HG03064 (cell line): ENCODE measurements around the gene ZBED5.
"Not testable (repeated sequence)": the region's sequence is repeated elsewhere in the genome, so short reads cannot be mapped to it uniquely, and the experiment has no call there.

Source experiments
- ATAC-seq: cut with Tn5 transposase; IDR thresholded peaks from one replicate; pipeline ENCODE4 v1.9.1; 2021; ENCODE audit warnings: low read depth; ENCODE audit not compliant: unreplicated experiment

ZBED5 gene

GRCh38 chr11:10857709-10858438 lies at the start of gene ZBED5:
Gene ZBED5, minus strand, starts transcription at chr11:10858053. Its CDS starts 3,108 bp downstream, at chr11:10854945.
- peak; percentile 84 for ATAC-seq

GRCh38 chr11:10906521-10906920 lies 48.7 kb upstream of the ZBED5 start:
- no peak for ATAC-seq

GRCh38 chr11:10902301-10903063 lies 44.6 kb upstream of the ZBED5 start:
- ATAC-seq = no peak

- ATAC-seq = no peak
Measured at GRCh38 chr11:10900681-10901415, 43.0 kb upstream of the ZBED5 start.

GRCh38 chr11:10899121-10899830 lies 41.4 kb upstream of the ZBED5 start:
- ATAC-seq = no peak

- no peak for ATAC-seq
Measured at GRCh38 chr11:10898763-10899025, 40.8 kb upstream of the ZBED5 start.

- ATAC-seq = no peak
Measured at GRCh38 chr11:10898003-10898762, 40.3 kb upstream of the ZBED5 start.

GRCh38 chr11:10897150-10897549 lies 39.3 kb upstream of the ZBED5 start:
- no peak for ATAC-seq

GRCh38 chr11:10896493-10896892 lies 38.6 kb upstream of the ZBED5 start:
- ATAC-seq = no peak

GRCh38 chr11:10895285-10895684 lies 37.4 kb upstream of the ZBED5 start:
- ATAC-seq = no peak

- ATAC-seq = no peak
Measured at GRCh38 chr11:10894666-10895065, 36.8 kb upstream of the ZBED5 start.

GRCh38 chr11:10893714-10894151 lies 35.9 kb upstream of the ZBED5 start:
- no peak for ATAC-seq

GRCh38 chr11:10892250-10892649 lies 34.4 kb upstream of the ZBED5 start:
- no peak for ATAC-seq

- no peak for ATAC-seq
Measured at GRCh38 chr11:10891151-10891720, 33.4 kb upstream of the ZBED5 start.

GRCh38 chr11:10890083-10890482 lies 32.2 kb upstream of the ZBED5 start:
- ATAC-seq = not testable (repeated sequence)

GRCh38 chr11:10887307-10887706 lies 29.5 kb upstream of the ZBED5 start:
- no peak for ATAC-seq

GRCh38 chr11:10886652-10887250 lies 28.9 kb upstream of the ZBED5 start:
- ATAC-seq = no peak

GRCh38 chr11:10885703-10886363 lies 28.0 kb upstream of the ZBED5 start:
- no peak for ATAC-seq

GRCh38 chr11:10884292-10884691 lies 26.4 kb upstream of the ZBED5 start:
- not testable (repeated sequence) for ATAC-seq
